ENCODE data around the gene HMG20A.

- TF ChIP-seq POLR2AphosphoS5 (IDR thresholded peaks at IDR 0.05; ENCODE audit: borderline replicate concordance, low read depth, low read length) (no peak), EZH2 (IDR thresholded peaks at IDR 0.05) (no peak)
These were observed 19.8 kb downstream of the HMG20A start for GRCh38 chr15:77440378-77440999.
